ENCODE measurements around the gene FAM120C. TPM values are rescaled to one million over a fixed set of nuclear protein-coding genes. Genes with fewer than 3 reads are reported as not detected.

Gene FAM120C, protein sequence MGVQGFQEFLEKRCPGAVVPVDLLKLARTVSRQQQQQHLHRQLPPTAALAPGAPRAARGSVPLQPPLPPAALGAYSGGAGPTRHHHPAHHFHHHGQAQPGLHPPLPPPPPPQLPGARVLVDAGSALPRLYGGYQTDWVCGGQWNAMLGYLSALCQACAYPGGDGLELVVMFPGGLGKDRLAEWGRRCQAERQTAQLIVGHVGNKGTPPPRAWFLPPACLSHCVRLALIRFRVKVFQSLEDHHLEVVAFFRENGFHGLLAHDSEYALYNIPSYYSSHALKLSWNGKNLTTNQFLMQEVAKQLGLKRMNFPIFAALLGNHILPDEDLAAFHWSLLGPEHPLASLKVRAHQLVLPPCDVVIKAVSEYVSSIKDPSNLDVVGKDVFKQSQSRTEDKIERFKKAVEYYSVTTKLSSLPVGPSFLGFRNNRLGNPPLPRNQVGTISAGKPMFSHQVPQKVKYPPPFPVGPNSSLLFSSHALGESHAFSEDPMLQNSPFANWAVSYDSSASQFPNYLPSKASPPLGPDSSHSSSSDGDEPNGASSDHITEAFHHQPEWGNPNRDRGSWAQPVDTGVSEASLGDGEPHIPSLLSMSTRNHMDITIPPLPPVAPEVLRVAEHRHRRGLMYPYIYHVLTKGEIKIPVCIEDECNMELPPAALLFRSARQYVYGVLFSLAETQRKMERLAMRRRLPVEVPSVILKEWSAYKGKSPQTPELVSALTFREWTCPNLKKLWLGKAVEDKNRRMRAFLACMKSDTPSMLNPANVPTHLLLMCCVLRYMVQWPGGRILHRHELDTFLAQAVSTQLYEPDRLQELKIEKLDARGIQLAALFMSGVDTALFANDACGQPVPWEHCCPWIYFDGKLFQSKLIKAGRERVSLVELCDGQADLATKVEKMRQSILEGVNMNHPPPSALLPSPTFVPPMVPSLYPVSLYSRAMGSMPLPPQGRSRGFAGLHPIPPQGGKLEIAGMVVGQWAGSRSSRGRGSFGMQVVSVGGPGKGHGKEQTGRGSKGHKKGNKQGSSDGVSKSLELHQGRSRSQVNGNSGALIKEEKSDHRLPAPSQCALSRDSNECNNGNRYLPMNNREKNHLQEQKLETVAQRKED
- 1 to 10 TPM; 4.3 to 4.6 TPM for total RNA-seq

- Histone ChIP-seq H3K4me1 (peaks cover 0 to 18% of the 10 kb centered on the region in 2 donors), H3K27me3 (no peaks in the 10 kb centered on the region), H3K27ac (peak within 1 kb of the TSS; percentile 83 to 93), H3K4me3 (peak within 1 kb of the TSS; percentile 64 to 75), H3K36me3 (no peaks in the 10 kb centered on the region), H3K9me3 (no peaks in the 10 kb centered on the region)
- DNase-seq (ENCODE audit: low spot score), result peak; percentile 62
- TF ChIP-seq, protein P1, sequence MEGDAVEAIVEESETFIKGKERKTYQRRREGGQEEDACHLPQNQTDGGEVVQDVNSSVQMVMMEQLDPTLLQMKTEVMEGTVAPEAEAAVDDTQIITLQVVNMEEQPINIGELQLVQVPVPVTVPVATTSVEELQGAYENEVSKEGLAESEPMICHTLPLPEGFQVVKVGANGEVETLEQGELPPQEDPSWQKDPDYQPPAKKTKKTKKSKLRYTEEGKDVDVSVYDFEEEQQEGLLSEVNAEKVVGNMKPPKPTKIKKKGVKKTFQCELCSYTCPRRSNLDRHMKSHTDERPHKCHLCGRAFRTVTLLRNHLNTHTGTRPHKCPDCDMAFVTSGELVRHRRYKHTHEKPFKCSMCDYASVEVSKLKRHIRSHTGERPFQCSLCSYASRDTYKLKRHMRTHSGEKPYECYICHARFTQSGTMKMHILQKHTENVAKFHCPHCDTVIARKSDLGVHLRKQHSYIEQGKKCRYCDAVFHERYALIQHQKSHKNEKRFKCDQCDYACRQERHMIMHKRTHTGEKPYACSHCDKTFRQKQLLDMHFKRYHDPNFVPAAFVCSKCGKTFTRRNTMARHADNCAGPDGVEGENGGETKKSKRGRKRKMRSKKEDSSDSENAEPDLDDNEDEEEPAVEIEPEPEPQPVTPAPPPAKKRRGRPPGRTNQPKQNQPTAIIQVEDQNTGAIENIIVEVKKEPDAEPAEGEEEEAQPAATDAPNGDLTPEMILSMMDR (IDR thresholded peaks at IDR 0.05), result no peak
Observed at GRCh38 chrX:54182864-54183613, at the start of gene FAM120C. TSS of gene FAM120C (minus strand) at chrX:54183254. CDS start at chrX:54183198, 56 bp downstream.

- Histone ChIP-seq H3K4me1 (no peaks in the 10 kb centered on the region), H3K9me3 (no peaks in the 10 kb centered on the region), H3K36me3 (no peaks in the 10 kb centered on the region), H3K4me3 (no peak overlapping the region), H3K27me3 (no peaks in the 10 kb centered on the region), H3K27ac (no peak overlapping the region)
- TF ChIP-seq, protein P1 (IDR thresholded peaks at IDR 0.05), result no peak
- DNase-seq (ENCODE audit: low spot score), result no peak
Observed at GRCh38 chrX:54230435-54231148, 47.5 kb upstream of the FAM120C start.

GRCh38 chrX:54223581-54223980 lies 40.5 kb upstream of the FAM120C start:
- no peaks in the 10 kb centered on the region for H3K36me3 ChIP-seq
- H3K27me3 ChIP-seq, result no peaks in the 10 kb centered on the region
- DNase-seq (ENCODE audit: low spot score), result no peak
- TF ChIP-seq, protein P1 (IDR thresholded peaks at IDR 0.05), result no peak
- no peak overlapping the region for H3K27ac ChIP-seq
- H3K4me1 ChIP-seq, result no peaks in the 10 kb centered on the region
- no peaks in the 10 kb centered on the region for H3K9me3 ChIP-seq
- H3K4me3 ChIP-seq, result no peak overlapping the region

DNA sequence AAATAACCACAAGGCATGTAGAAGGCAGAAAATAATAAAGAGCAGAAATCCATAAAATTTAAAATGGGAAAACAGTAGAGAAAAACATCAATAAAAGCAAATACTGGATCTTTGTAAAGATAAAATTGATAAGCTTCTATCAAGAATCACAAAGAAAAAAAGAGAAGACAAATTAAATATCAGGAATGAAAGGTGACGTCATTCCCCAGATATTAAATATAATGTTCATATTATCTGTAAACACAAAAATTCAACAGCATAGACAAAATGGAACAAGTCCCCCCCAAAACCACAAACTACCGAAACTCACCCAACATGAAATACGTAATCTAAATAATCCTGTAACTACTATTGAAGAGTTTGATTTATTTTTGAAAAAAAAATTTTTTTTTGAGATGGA lies 30.5 kb upstream of the FAM120C start:
- TF ChIP-seq, protein P1 (IDR thresholded peaks at IDR 0.05), result no peak
- H3K9me3 ChIP-seq, result no peaks in the 10 kb centered on the region
- no peaks in the 10 kb centered on the region for H3K4me1 ChIP-seq
- no peak overlapping the region for H3K27ac ChIP-seq
- H3K27me3 ChIP-seq, result no peaks in the 10 kb centered on the region
- no peaks in the 10 kb centered on the region for H3K36me3 ChIP-seq
- DNase-seq (ENCODE audit: low spot score), result no peak
- H3K4me3 ChIP-seq, result no peak overlapping the region

- H3K36me3 ChIP-seq, result no peaks in the 10 kb centered on the region
- H3K4me3 ChIP-seq, result no peak overlapping the region
- no peaks in the 10 kb centered on the region for H3K9me3 ChIP-seq
- H3K4me1 ChIP-seq, result no peaks in the 10 kb centered on the region
- no peaks in the 10 kb centered on the region for H3K27me3 ChIP-seq
- H3K27ac ChIP-seq, result no peak overlapping the region
- TF ChIP-seq, protein P1 (IDR thresholded peaks at IDR 0.05), result no peak
- no peak for DNase-seq (ENCODE audit: low spot score)
Observed at GRCh38 chrX:54208531-54208930, 25.5 kb upstream of the FAM120C start.
